ENCODE results near the gene OR56A3.

The OR56A3 gene

DNA sequence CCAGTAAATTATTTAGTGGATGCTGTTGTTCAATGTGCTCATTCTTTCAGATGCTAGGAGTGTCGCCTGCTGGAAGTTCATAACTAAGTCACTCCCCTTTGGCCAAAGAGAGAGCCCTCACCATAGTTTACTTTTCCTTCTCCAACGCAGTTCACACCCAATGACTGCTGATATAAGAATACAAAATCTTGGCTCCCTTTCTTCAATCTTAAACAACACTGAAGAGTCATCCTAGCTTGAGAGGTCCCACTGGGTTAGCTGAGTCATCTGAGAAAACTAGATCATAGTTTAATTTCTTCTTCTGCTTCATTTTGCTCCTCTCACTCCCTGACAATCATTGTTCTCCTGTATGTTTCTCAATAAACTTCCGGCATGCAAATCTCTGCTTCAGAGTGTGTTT, 50.1 kb downstream of the OR56A3 start:
- no peak overlapping the region for H3K9ac ChIP-seq (ENCODE audit: low read length)
- no peaks in the 10 kb centered on the region for H4K20me1 ChIP-seq (ENCODE audit: insufficient read depth, low read length)
- TF ChIP-seq, protein P1, sequence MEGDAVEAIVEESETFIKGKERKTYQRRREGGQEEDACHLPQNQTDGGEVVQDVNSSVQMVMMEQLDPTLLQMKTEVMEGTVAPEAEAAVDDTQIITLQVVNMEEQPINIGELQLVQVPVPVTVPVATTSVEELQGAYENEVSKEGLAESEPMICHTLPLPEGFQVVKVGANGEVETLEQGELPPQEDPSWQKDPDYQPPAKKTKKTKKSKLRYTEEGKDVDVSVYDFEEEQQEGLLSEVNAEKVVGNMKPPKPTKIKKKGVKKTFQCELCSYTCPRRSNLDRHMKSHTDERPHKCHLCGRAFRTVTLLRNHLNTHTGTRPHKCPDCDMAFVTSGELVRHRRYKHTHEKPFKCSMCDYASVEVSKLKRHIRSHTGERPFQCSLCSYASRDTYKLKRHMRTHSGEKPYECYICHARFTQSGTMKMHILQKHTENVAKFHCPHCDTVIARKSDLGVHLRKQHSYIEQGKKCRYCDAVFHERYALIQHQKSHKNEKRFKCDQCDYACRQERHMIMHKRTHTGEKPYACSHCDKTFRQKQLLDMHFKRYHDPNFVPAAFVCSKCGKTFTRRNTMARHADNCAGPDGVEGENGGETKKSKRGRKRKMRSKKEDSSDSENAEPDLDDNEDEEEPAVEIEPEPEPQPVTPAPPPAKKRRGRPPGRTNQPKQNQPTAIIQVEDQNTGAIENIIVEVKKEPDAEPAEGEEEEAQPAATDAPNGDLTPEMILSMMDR (IDR thresholded peaks at IDR 0.05; ENCODE audit: low read length) = no peak
- TF ChIP-seq EZH2 (IDR thresholded peaks at IDR 0.05; ENCODE audit: borderline replicate concordance, low read length) = no peak
- H3K27ac ChIP-seq (ENCODE audit: low read depth, low read length, poor library complexity, severe bottlenecking) = no peak overlapping the region
- no peak overlapping the region for H3K4me3 ChIP-seq (ENCODE audit: low read depth, low read length, poor library complexity, severe bottlenecking)
- no peaks in the 10 kb centered on the region for H3K79me2 ChIP-seq (ENCODE audit: insufficient read depth, low read length)
- no peaks in the 10 kb centered on the region for H3K27me3 ChIP-seq (ENCODE audit: insufficient read depth, low read length)
- no peak overlapping the region for H3K4me2 ChIP-seq (ENCODE audit: low read length)
- no peaks in the 10 kb centered on the region for H3K9me3 ChIP-seq (ENCODE audit: low read length)
- no peaks in the 10 kb centered on the region for H3K9me2 ChIP-seq (ENCODE audit: low read depth, low read length)
- H3F3A ChIP-seq (ENCODE audit: insufficient read depth, low read length) = no peaks in the 10 kb centered on the region
- H3K4me1 ChIP-seq (ENCODE audit: insufficient read depth, low read length, severe bottlenecking) = no peaks in the 10 kb centered on the region
- H2AFZ ChIP-seq (ENCODE audit: low read length) = no peak overlapping the region
- no peaks in the 10 kb centered on the region for H3K36me3 ChIP-seq (ENCODE audit: insufficient read depth, low read length)

DNA sequence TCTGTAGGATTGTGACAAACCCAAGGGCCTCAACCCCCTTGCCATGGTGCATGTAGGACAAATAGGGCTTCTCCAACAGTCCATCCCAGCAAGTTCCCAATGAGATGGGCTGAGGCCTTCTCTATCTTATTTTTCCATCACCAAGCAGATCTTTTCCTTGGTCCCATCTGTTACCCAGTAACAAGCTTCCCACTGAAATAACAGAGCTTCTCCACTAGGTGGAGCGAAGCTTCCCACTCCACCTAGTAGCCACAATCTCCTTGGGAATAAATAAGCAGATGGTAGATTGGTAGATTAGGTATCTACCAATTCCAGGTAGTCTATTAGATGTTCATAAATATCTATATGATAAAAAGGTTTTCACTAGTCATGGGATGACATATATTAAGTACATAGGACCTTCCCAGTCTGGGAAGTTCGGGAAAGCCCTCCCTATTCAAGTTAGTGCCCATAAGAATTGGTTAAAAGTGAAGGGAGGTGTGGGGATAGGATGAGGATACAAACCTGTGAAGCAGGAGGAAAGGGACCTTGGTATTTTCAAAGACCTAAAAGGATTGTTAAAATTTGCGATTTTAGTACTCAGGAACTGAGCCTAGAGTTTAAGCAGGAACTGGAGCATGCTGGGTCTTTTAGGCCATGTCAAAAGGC, 50.7 kb downstream of the OR56A3 start:
- no peaks in the 10 kb centered on the region for H3K27me3 ChIP-seq (ENCODE audit: insufficient read depth, low read length)
- H3K4me1 ChIP-seq (ENCODE audit: insufficient read depth, low read length, severe bottlenecking) = no peaks in the 10 kb centered on the region
- H3K27ac ChIP-seq (ENCODE audit: low read depth, low read length, poor library complexity, severe bottlenecking) = no peak overlapping the region
- no peak overlapping the region for H3K4me3 ChIP-seq (ENCODE audit: low read depth, low read length, poor library complexity, severe bottlenecking)
- no peaks in the 10 kb centered on the region for H3K36me3 ChIP-seq (ENCODE audit: insufficient read depth, low read length)
- TF ChIP-seq, protein P1 (IDR thresholded peaks at IDR 0.05; ENCODE audit: low read length) = peak; percentile 61
- TF ChIP-seq EZH2 (IDR thresholded peaks at IDR 0.05; ENCODE audit: borderline replicate concordance, low read length) = no peak
- no peaks in the 10 kb centered on the region for H3K79me2 ChIP-seq (ENCODE audit: insufficient read depth, low read length)
- H3K9ac ChIP-seq (ENCODE audit: low read length) = no peak overlapping the region
- H3K4me2 ChIP-seq (ENCODE audit: low read length) = no peak overlapping the region
- H4K20me1 ChIP-seq (ENCODE audit: insufficient read depth, low read length) = no peaks in the 10 kb centered on the region
- no peaks in the 10 kb centered on the region for H3K9me3 ChIP-seq (ENCODE audit: low read length)
- H2AFZ ChIP-seq (ENCODE audit: low read length) = no peak overlapping the region
- H3K9me2 ChIP-seq (ENCODE audit: low read depth, low read length) = no peaks in the 10 kb centered on the region
- no peaks in the 10 kb centered on the region for H3F3A ChIP-seq (ENCODE audit: insufficient read depth, low read length)

DNA sequence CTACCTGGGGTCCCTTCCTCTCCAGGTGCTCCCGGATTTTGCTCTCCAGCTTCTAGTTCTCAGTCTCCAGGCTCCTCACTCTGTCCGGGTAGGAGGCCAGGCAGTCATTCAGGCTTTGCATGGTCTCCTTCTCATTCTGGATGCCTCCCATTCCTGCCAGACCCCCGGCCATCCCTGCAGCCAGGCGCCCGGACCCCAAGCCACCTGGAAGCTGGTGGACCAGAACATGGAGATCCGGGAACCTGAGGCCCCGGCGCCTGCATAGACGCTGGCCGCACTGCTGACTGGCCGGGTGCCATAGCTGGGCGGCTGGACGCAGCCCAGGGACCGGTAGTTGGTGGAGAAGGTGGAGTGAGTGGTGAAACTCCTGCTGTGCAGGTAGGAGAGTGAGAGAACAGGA, 52.7 kb downstream of the OR56A3 start:
- Histone ChIP-seq H2AFZ (ENCODE audit: low read length) (no peak overlapping the region), H3K27me3 (ENCODE audit: insufficient read depth, low read length) (no peaks in the 10 kb centered on the region), H3K9me3 (ENCODE audit: low read length) (no peaks in the 10 kb centered on the region), H3F3A (ENCODE audit: insufficient read depth, low read length) (no peaks in the 10 kb centered on the region), H3K79me2 (ENCODE audit: insufficient read depth, low read length) (no peaks in the 10 kb centered on the region), H3K4me1 (ENCODE audit: insufficient read depth, low read length, severe bottlenecking) (no peaks in the 10 kb centered on the region), H3K4me3 (ENCODE audit: low read depth, low read length, poor library complexity, severe bottlenecking) (no peak overlapping the region), H3K9ac (ENCODE audit: low read length) (no peak overlapping the region), H3K9me2 (ENCODE audit: low read depth, low read length) (no peaks in the 10 kb centered on the region), H3K36me3 (ENCODE audit: insufficient read depth, low read length) (no peaks in the 10 kb centered on the region), H3K4me2 (ENCODE audit: low read length) (no peak overlapping the region), H3K27ac (ENCODE audit: low read depth, low read length, poor library complexity, severe bottlenecking) (no peak overlapping the region), H4K20me1 (ENCODE audit: insufficient read depth, low read length) (no peaks in the 10 kb centered on the region)
- TF ChIP-seq, protein P1 (IDR thresholded peaks at IDR 0.05; ENCODE audit: low read length) = no peak
- TF ChIP-seq EZH2 (IDR thresholded peaks at IDR 0.05; ENCODE audit: borderline replicate concordance, low read length) = no peak
